ENCODE measurements around the gene XKR7.
"Not testable (repeated sequence)": the region's sequence is repeated elsewhere in the genome, so short reads cannot be mapped to it uniquely, and the experiment has no call there.

The XKR7 gene

DNA sequence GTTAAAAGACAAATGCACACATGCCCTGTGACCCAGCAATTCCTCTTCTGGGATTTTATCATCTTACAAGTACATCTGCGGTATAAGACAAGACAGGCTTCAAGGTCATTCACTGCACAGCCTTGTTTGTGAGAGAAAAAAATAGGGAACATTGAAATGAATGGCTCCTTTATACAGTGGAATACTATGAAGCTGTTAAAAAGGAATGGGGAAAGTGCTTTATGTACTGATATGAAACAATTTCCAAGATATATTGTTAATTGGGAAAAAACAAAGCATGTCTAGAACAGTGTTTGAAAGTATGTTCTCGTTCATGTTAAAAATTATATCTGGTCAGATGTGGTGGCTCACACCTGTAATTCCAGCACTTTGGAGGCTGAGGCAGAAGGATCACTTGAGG is 41.5 kb upstream of the XKR7 start:
- no peaks in the 10 kb centered on the region for H3K4me1 ChIP-seq (ENCODE audit: low read length)
- no peak for DNase-seq
- TF ChIP-seq EZH2phosphoT487 (IDR thresholded peaks at IDR 0.05; ENCODE audit: low read length), result no peak
- TF ChIP-seq EZH2 (optimal IDR thresholded peaks at IDR 0.05; ENCODE audit: low read depth, low read length), result no peak
- TF ChIP-seq, protein P1, sequence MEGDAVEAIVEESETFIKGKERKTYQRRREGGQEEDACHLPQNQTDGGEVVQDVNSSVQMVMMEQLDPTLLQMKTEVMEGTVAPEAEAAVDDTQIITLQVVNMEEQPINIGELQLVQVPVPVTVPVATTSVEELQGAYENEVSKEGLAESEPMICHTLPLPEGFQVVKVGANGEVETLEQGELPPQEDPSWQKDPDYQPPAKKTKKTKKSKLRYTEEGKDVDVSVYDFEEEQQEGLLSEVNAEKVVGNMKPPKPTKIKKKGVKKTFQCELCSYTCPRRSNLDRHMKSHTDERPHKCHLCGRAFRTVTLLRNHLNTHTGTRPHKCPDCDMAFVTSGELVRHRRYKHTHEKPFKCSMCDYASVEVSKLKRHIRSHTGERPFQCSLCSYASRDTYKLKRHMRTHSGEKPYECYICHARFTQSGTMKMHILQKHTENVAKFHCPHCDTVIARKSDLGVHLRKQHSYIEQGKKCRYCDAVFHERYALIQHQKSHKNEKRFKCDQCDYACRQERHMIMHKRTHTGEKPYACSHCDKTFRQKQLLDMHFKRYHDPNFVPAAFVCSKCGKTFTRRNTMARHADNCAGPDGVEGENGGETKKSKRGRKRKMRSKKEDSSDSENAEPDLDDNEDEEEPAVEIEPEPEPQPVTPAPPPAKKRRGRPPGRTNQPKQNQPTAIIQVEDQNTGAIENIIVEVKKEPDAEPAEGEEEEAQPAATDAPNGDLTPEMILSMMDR (IDR thresholded peaks at IDR 0.05; ENCODE audit: low read length), result no peak

DNA sequence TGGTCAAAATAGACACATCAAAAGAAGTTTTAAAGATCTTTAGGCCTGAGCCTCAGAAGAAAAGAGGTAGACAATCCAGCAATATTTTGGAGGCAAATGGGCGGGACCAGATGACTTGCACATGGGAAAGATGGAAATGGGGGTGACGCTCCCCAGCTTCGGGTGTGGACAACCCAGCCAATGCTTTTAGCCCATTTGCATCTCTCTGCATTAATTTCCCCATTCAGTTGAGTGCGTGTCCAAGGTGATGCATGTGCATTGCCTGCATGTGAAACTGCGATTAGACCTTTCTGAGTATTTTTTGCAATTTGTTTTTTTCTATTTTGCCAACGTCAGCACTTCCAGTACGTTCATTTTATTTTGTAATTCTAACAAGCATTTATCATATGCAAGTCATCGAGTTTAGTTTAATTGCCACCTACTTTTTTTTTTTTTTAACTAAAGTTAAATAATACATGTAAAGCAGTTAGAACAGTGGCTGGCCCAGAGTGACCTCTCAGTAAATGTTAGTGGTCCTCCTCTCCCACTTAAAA is 40.3 kb upstream of the XKR7 start:
- no peaks in the 10 kb centered on the region for H3K79me2 ChIP-seq (ENCODE audit: low read length)
- no peaks in the 10 kb centered on the region for H3K36me3 ChIP-seq (replicated peaks; ENCODE audit: insufficient read depth, low read length)
- H3K27ac ChIP-seq (ENCODE audit: low read length), result no peak overlapping the region
- DNase-seq, result no peak
- TF ChIP-seq EZH2 (optimal IDR thresholded peaks at IDR 0.05; ENCODE audit: low read depth, low read length), result no peak
- TF ChIP-seq EZH2phosphoT487 (IDR thresholded peaks at IDR 0.05; ENCODE audit: low read length), result no peak
- TF ChIP-seq, protein P1 (IDR thresholded peaks at IDR 0.05; ENCODE audit: low read length), result no peak
- no peaks in the 10 kb centered on the region for H3K9me2 ChIP-seq (replicated peaks; ENCODE audit: insufficient read depth, low read length)
- H3K27me3 ChIP-seq (replicated peaks; ENCODE audit: insufficient read depth, low read length), result peaks cover 45% of the 10 kb centered on the region
- no peaks in the 10 kb centered on the region for H3K4me1 ChIP-seq (ENCODE audit: low read length)
- no peaks in the 10 kb centered on the region for H4K20me1 ChIP-seq (ENCODE audit: insufficient read depth, low read length)
- H3K9me3 ChIP-seq (replicated peaks; ENCODE audit: insufficient read depth, low read length), result no peaks in the 10 kb centered on the region
- H3K4me3 ChIP-seq (ENCODE audit: low read length), result no peak overlapping the region
- no peak overlapping the region for H2AFZ ChIP-seq (ENCODE audit: low read length)
- no peaks in the 10 kb centered on the region for H3F3A ChIP-seq (ENCODE audit: insufficient read depth, low read length)
- no peak overlapping the region for H3K4me2 ChIP-seq (ENCODE audit: low read depth, low read length)
- no peak overlapping the region for H3K9ac ChIP-seq (ENCODE audit: low read length)

More for the DNA sequence above, 41.5 kb upstream of the XKR7 start:
- Histone ChIP-seq H3K4me2 (ENCODE audit: low read depth, low read length) (no peak overlapping the region), H3K79me2 (ENCODE audit: low read length) (no peaks in the 10 kb centered on the region), H2AFZ (ENCODE audit: low read length) (no peak overlapping the region), H3F3A (ENCODE audit: insufficient read depth, low read length) (no peaks in the 10 kb centered on the region), H3K9me3 (replicated peaks; ENCODE audit: insufficient read depth, low read length) (no peaks in the 10 kb centered on the region), H3K27ac (ENCODE audit: low read length) (no peak overlapping the region), H4K20me1 (ENCODE audit: insufficient read depth, low read length) (no peaks in the 10 kb centered on the region), H3K27me3 (replicated peaks; ENCODE audit: insufficient read depth, low read length) (peaks cover 45% of the 10 kb centered on the region), H3K4me3 (ENCODE audit: low read length) (no peak overlapping the region), H3K9ac (ENCODE audit: low read length) (no peak overlapping the region), H3K36me3 (replicated peaks; ENCODE audit: insufficient read depth, low read length) (no peaks in the 10 kb centered on the region), H3K9me2 (replicated peaks; ENCODE audit: insufficient read depth, low read length) (no peaks in the 10 kb centered on the region)

DNA sequence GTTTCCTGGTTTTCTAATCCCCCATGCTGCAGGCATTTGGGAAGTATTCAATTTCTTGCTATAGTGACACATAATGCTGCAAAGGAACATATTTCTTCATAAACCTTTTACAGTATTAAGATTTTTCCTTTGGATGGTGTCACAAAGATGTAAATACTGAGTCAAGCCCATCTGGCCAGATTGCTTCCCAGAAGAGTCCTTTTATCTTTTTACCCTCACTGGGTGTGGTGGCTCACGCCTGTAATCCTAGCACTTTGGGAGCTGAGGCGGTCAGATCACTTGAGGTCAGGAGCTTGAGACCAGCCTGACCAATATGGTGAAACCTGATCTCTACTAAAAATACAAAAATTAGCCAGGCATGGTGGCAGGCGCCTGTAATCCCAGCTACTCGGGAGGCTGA is 38.3 kb upstream of the XKR7 start:
- H3K36me3 ChIP-seq (replicated peaks; ENCODE audit: insufficient read depth, low read length); H3K4me2 ChIP-seq (ENCODE audit: low read depth, low read length); H3K9me3 ChIP-seq (replicated peaks; ENCODE audit: insufficient read depth, low read length); H3K9ac ChIP-seq (ENCODE audit: low read length); H3K9me2 ChIP-seq (replicated peaks; ENCODE audit: insufficient read depth, low read length); DNase-seq; H2AFZ ChIP-seq (ENCODE audit: low read length); H3K27ac ChIP-seq (ENCODE audit: low read length); H3K4me3 ChIP-seq (ENCODE audit: low read length); H3F3A ChIP-seq (ENCODE audit: insufficient read depth, low read length); H3K4me1 ChIP-seq (ENCODE audit: low read length); H3K79me2 ChIP-seq (ENCODE audit: low read length); H4K20me1 ChIP-seq (ENCODE audit: insufficient read depth, low read length): not testable (repeated sequence)
- peaks cover 34% of the 10 kb centered on the region for H3K27me3 ChIP-seq (replicated peaks; ENCODE audit: insufficient read depth, low read length)

- no peaks in the 10 kb centered on the region for H3K36me3 ChIP-seq (replicated peaks; ENCODE audit: insufficient read depth, low read length)
- no peak overlapping the region for H2AFZ ChIP-seq (ENCODE audit: low read length)
- no peaks in the 10 kb centered on the region for H3K9me3 ChIP-seq (replicated peaks; ENCODE audit: insufficient read depth, low read length)
- H3K4me1 ChIP-seq (ENCODE audit: low read length), result no peaks in the 10 kb centered on the region
- TF ChIP-seq, protein P1 (IDR thresholded peaks at IDR 0.05; ENCODE audit: low read length), result no peak
- no peak for TF ChIP-seq EZH2phosphoT487 (IDR thresholded peaks at IDR 0.05; ENCODE audit: low read length)
- TF ChIP-seq EZH2 (optimal IDR thresholded peaks at IDR 0.05; ENCODE audit: low read depth, low read length), result no peak
- no peaks in the 10 kb centered on the region for H4K20me1 ChIP-seq (ENCODE audit: insufficient read depth, low read length)
- H3K27ac ChIP-seq (ENCODE audit: low read length), result no peak overlapping the region
- H3K79me2 ChIP-seq (ENCODE audit: low read length), result no peaks in the 10 kb centered on the region
- H3K4me2 ChIP-seq (ENCODE audit: low read depth, low read length), result no peak overlapping the region
- no peak for DNase-seq
- H3K4me3 ChIP-seq (ENCODE audit: low read length), result no peak overlapping the region
- no peak overlapping the region for H3K9ac ChIP-seq (ENCODE audit: low read length)
- peaks cover 22% of the 10 kb centered on the region for H3K27me3 ChIP-seq (replicated peaks; ENCODE audit: insufficient read depth, low read length)
- no peaks in the 10 kb centered on the region for H3F3A ChIP-seq (ENCODE audit: insufficient read depth, low read length)
- no peaks in the 10 kb centered on the region for H3K9me2 ChIP-seq (replicated peaks; ENCODE audit: insufficient read depth, low read length)
Observed at GRCh38 chr20:31930779-31931178, 37.2 kb upstream of the XKR7 start.
